SK-N-SH (cell line): Measurements from ENCODE around the gene CD68. TPM values are rescaled to one million over a fixed set of nuclear protein-coding genes. Genes with fewer than 3 reads are reported as not detected.
"Not testable (repeated sequence)": the region's sequence is repeated elsewhere in the genome, so short reads cannot be mapped to it uniquely, and the experiment has no call there.

ENCODE experiments used
- CTCF ChIA-PET: fragments of 300-600, 350-600 bp; formaldehyde crosslinking; extraction: SDS; loops from one replicate; lab custom pipeline; 2021; lab: Yijun Ruan, JAX
- POLR2A ChIA-PET: fragments of 350-600 bp; sonication (Branson Sonifier 250); formaldehyde crosslinking; extraction: SDS; loops from one replicate; lab custom pipeline; 2020; ENCODE audit warnings: antibody characterized with exemption, inconsistent platforms; lab: Yijun Ruan, JAX
- DNase-seq: peaks from one replicate; pipeline ENCODE4 v3.0.0; 2012
- H2AFZ ChIP-seq: fragments of 200-600 bp; sonication (generic); 2 replicates; pipeline ENCODE4 v1.8.1; 2016; ENCODE audit warnings: antibody characterized with exemption, mild to moderate bottlenecking, low read depth
- H3F3A ChIP-seq: fragments of 200-600 bp; sonication (generic); replicated peaks from 2 replicates; pipeline ENCODE3; 2016; ENCODE audit warnings: antibody characterized with exemption, mild to moderate bottlenecking; ENCODE audit not compliant: insufficient read depth
- H3K27ac ChIP-seq, 2 experiments: fragments of 200-500 bp in 1 of 2; fragments of 200-600 bp in 1 of 2; sonication (Bioruptor generic) in 1 of 2; sonication (generic), shearing (Covaris generic) in 1 of 2; 2 replicates each; pipeline versions ENCODE4 v1.5.1 to v1.6.1; 2014 to 2016; ENCODE audit warnings: low read depth in 2 of 2, inconsistent platforms in 1 of 2, low read length in 1 of 2, mild to moderate bottlenecking in 1 of 2, mixed read lengths in 1 of 2
- H3K27me3 ChIP-seq: fragments of 200-600 bp; sonication (generic), shearing (Covaris generic); 2 replicates; pipeline ENCODE4 v1.6.1; 2016; ENCODE audit warnings: mixed run types; ENCODE audit not compliant: insufficient read depth
- H3K36me3 ChIP-seq, 2 experiments: fragments of 200-500 bp in 1 of 2; fragments of 200-600 bp in 1 of 2; sonication (Bioruptor generic) in 1 of 2; sonication (generic) in 1 of 2; replicated peaks in 1 of 2; 2 replicates each; pipeline versions ENCODE3 to v1.5.1; 2014 to 2016; ENCODE audit warnings: low read length in 1 of 2, mild to moderate bottlenecking in 1 of 2; ENCODE audit not compliant: insufficient read depth in 2 of 2, control insufficient read depth in 1 of 2
- H3K4me1 ChIP-seq, 2 experiments: fragments of 200-500 bp in 1 of 2; fragments of 200-600 bp in 1 of 2; sonication (Bioruptor generic) in 1 of 2; sonication (generic), shearing (Covaris generic) in 1 of 2; 2 replicates each; pipeline versions ENCODE4 v1.5.1 to v1.6.1; 2014 to 2016; ENCODE audit warnings: low read depth in 1 of 2, low read length in 1 of 2, mixed run types in 1 of 2; ENCODE audit not compliant: insufficient read depth in 2 of 2, control insufficient read depth in 1 of 2
- H3K4me2 ChIP-seq: fragments of 200-600 bp; sonication (generic), shearing (Covaris generic); 2 replicates; pipeline ENCODE4 v1.6.1; 2017; ENCODE audit warnings: mixed run types
- H3K4me3 ChIP-seq, 2 experiments: fragments of 200-500 bp in 1 of 2; fragments of 200-600 bp in 1 of 2; sonication (Bioruptor generic) in 1 of 2; sonication (generic), shearing (Covaris generic) in 1 of 2; 2 replicates each; pipeline versions ENCODE4 v1.5.1 to v1.8.1; 2014 to 2016; ENCODE audit warnings: low read depth in 2 of 2, inconsistent platforms in 1 of 2, low read length in 1 of 2, mild to moderate bottlenecking in 1 of 2, mixed read lengths in 1 of 2, moderate library complexity in 1 of 2
- H3K79me2 ChIP-seq: fragments of 200-600 bp; sonication (generic); 2 replicates; pipeline ENCODE4 v1.8.1; 2017; ENCODE audit warnings: mild to moderate bottlenecking; ENCODE audit not compliant: insufficient read depth
- H3K9ac ChIP-seq: fragments of 200-600 bp; sonication (generic); 2 replicates; pipeline ENCODE4 v1.6.1; 2017; ENCODE audit warnings: mixed run types
- H3K9me2 ChIP-seq: fragments of 200-600 bp; sonication (generic); 2 replicates; pipeline ENCODE4 v1.6.1; 2017; ENCODE audit warnings: mixed run types
- H3K9me3 ChIP-seq: fragments of 200-600 bp; sonication (generic); 2 replicates; pipeline ENCODE4 v1.6.1; 2017; ENCODE audit warnings: mixed run types, mild to moderate bottlenecking, moderate library complexity
- H4K20me1 ChIP-seq: fragments of 200-600 bp; sonication (generic); 2 replicates; pipeline ENCODE4 v1.6.1; 2017; ENCODE audit warnings: mild to moderate bottlenecking, mixed run types; ENCODE audit not compliant: insufficient read depth
- CHD2 ChIP-seq: fragments of 150-350 bp; IDR thresholded peaks from 2 replicates; pipeline ENCODE4 v1.6.1; 2018; ENCODE audit warnings: low read length; ENCODE audit not compliant: partially characterized antibody
- ELF1 ChIP-seq: IDR thresholded peaks from 2 replicates; pipeline ENCODE4 v1.4.0; 2012
- EP300 ChIP-seq, 2 experiments: IDR thresholded peaks; 2 replicates each; pipeline versions ENCODE4 v1.4.0 to v1.6.1; 2012; ENCODE audit warnings: borderline replicate concordance in 1 of 2, low read depth in 1 of 2, low read length in 1 of 2
- FOSL2 ChIP-seq: IDR thresholded peaks from 2 replicates; pipeline ENCODE4 v1.4.0; 2012; ENCODE audit warnings: low read depth, mild to moderate bottlenecking, moderate library complexity, borderline replicate concordance
- FOXJ3 ChIP-seq: sonication (generic); formaldehyde crosslinking; IDR thresholded peaks from 2 replicates; pipeline ENCODE4 v1.5.1; 2020; ENCODE audit warnings: mild to moderate bottlenecking, missing genetic modification reagents
- FOXM1 ChIP-seq: IDR thresholded peaks from 2 replicates; pipeline ENCODE4 v1.4.0; 2012; ENCODE audit warnings: low read depth, mild to moderate bottlenecking
- GATA2 ChIP-seq: sonication (generic); formaldehyde crosslinking; IDR thresholded peaks from 2 replicates; pipeline ENCODE4 v1.5.0; 2020; ENCODE audit warnings: mild to moderate bottlenecking, missing genetic modification reagents
- JUND ChIP-seq: IDR thresholded peaks from 2 replicates; pipeline ENCODE4 v1.4.0; 2012
- MAX ChIP-seq: IDR thresholded peaks from 2 replicates; pipeline ENCODE4 v1.4.0; 2012; ENCODE audit warnings: low read depth
- MEF2A ChIP-seq: IDR thresholded peaks from 2 replicates; pipeline ENCODE4 v1.4.0; 2012; ENCODE audit warnings: low read depth, borderline replicate concordance
- NFIC ChIP-seq: IDR thresholded peaks from 2 replicates; pipeline ENCODE4 v1.4.0; 2012; ENCODE audit warnings: borderline replicate concordance
- RAD21 ChIP-seq: IDR thresholded peaks from 2 replicates; pipeline ENCODE4 v1.6.1; 2012; ENCODE audit warnings: mild to moderate bottlenecking, low read length
- RCOR1 ChIP-seq: fragments of 150-350 bp; IDR thresholded peaks from 2 replicates; pipeline ENCODE4 v1.6.1; 2017; ENCODE audit warnings: antibody characterized with exemption, low read length
- RFX5 ChIP-seq: IDR thresholded peaks from 2 replicates; pipeline ENCODE4 v1.6.1; 2012; ENCODE audit warnings: mild to moderate bottlenecking, improper control_type of control experiment, low read length
- RXRA ChIP-seq: IDR thresholded peaks from 2 replicates; pipeline ENCODE4 v1.4.0; 2012; ENCODE audit warnings: low read depth, mild to moderate bottlenecking, borderline replicate concordance
- SIN3A ChIP-seq: IDR thresholded peaks from 2 replicates; pipeline ENCODE4 v1.6.1; 2012; ENCODE audit warnings: low read depth, mild to moderate bottlenecking, low read length, moderate library complexity, borderline replicate concordance
- SMC3 ChIP-seq: IDR thresholded peaks from 2 replicates; pipeline ENCODE4 v1.6.1; 2012; ENCODE audit warnings: low read depth, low read length, improper control_type of control experiment
- TAF1 ChIP-seq: IDR thresholded peaks from 2 replicates; pipeline ENCODE4 v1.6.1; 2012; ENCODE audit warnings: low read depth, mild to moderate bottlenecking, low read length, moderate library complexity, borderline replicate concordance
- WGBS: methylation state at CpG from one replicate; pipeline ENCODE4 v1.1.6; 2017; ENCODE audit warnings: low lambda C conversion rate; 5-methylcytosine and 5-hydroxymethylcytosine counted together
- polyA plus RNA-seq, 3 experiments: library from polyadenylated mRNA; depleted of rRNA; stranded (reverse); fragments of >200 nt; gene quantifications; 2 replicates each; pipeline ENCODE4 v1.2.3, GENCODE V29; 2012
- TF ChIP-seq, protein P1 (sequence below): IDR thresholded peaks from 2 replicates; pipeline ENCODE4 v1.6.1; 2012; ENCODE audit warnings: mild to moderate bottlenecking, low read depth, low read length, moderate library complexity
- TF ChIP-seq, protein P2 (sequence below): IDR thresholded peaks from 2 replicates; pipeline ENCODE4 v1.4.0; 2012; ENCODE audit warnings: low read depth, borderline replicate concordance

CD68 gene
- polyA plus RNA-seq, 1 of the 3 experiments (the other 2 are of a cell fraction) = 62.4 TPM

DNA sequence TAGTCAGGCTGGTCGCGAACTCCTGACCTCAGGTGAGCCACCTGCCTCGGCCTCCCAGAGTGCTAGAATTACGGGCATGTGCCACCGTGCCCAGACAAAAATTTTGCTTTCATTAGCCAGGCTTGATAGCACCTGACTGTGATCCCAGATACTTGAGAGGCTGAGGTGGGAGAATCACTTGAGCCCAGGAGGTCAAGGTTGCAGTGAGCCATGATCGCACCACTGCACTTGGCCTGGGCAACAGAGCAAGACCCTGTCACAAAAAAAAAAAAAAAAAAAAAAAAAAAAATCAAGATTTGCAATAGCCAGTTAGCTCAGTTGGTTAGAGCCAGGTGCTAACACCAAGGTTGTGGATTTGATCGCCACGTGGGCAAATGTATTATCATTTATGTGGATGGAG, 41.4 kb downstream of the CD68 start:
- POLR2A ChIA-PET = no interaction called here

GRCh38 chr17:7623661-7624060, 44.2 kb downstream of the CD68 start:
- POLR2A ChIA-PET = no interaction called here
- TF ChIP-seq NFIC (no peak), GATA2 (CRISPR knock-in tag) (no peak), FOXM1 (no peak), RAD21 (no peak), SIN3A (no peak), MEF2A (no peak), MAX (no peak), TAF1 (no peak), FOSL2 (no peak), RXRA (no peak), CHD2 (no peak)
- TF ChIP-seq, protein P1, sequence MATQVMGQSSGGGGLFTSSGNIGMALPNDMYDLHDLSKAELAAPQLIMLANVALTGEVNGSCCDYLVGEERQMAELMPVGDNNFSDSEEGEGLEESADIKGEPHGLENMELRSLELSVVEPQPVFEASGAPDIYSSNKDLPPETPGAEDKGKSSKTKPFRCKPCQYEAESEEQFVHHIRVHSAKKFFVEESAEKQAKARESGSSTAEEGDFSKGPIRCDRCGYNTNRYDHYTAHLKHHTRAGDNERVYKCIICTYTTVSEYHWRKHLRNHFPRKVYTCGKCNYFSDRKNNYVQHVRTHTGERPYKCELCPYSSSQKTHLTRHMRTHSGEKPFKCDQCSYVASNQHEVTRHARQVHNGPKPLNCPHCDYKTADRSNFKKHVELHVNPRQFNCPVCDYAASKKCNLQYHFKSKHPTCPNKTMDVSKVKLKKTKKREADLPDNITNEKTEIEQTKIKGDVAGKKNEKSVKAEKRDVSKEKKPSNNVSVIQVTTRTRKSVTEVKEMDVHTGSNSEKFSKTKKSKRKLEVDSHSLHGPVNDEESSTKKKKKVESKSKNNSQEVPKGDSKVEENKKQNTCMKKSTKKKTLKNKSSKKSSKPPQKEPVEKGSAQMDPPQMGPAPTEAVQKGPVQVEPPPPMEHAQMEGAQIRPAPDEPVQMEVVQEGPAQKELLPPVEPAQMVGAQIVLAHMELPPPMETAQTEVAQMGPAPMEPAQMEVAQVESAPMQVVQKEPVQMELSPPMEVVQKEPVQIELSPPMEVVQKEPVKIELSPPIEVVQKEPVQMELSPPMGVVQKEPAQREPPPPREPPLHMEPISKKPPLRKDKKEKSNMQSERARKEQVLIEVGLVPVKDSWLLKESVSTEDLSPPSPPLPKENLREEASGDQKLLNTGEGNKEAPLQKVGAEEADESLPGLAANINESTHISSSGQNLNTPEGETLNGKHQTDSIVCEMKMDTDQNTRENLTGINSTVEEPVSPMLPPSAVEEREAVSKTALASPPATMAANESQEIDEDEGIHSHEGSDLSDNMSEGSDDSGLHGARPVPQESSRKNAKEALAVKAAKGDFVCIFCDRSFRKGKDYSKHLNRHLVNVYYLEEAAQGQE = no peak

More for the DNA sequence above, 41.4 kb downstream of the CD68 start:
- H3K79me2 ChIP-seq = 0 out of 2 replicates have a peak, but pooled peaks cover 2% of the 10 kb centered on the region
- WGBS = 93% methylated on average over 8 of the region's 8 CpGs
- H3K9me2 ChIP-seq = no peaks in the 10 kb centered on the region
- H3K9ac ChIP-seq = no peak overlapping the region
- CTCF ChIA-PET = interaction anchor here (3.6 kb wide), 1 partner anchor 67 kb away, joined by 16 read pairs; the partner anchor contains the start of genes TP53 and WRAP53
- H3K4me3 ChIP-seq = no peak overlapping the region
- H3K9me3 ChIP-seq = no peaks in the 10 kb centered on the region
- H4K20me1 ChIP-seq = no peaks in the 10 kb centered on the region
- H2AFZ ChIP-seq = no peak overlapping the region
- H3K36me3 ChIP-seq = no peaks in the 10 kb centered on the region
- TF ChIP-seq JUND (no peak), TAF1 (no peak), RFX5 (no peak), RCOR1 (no peak), ELF1 (no peak), FOXJ3 (CRISPR knock-in tag) (no peak), SMC3 (no peak), EP300 (IDR thresholded peaks at IDR 0.05; ENCODE audit: borderline replicate concordance in 1 of 2, low read depth in 1 of 2, low read length in 1 of 2) (no peak)
- TF ChIP-seq, protein P2, sequence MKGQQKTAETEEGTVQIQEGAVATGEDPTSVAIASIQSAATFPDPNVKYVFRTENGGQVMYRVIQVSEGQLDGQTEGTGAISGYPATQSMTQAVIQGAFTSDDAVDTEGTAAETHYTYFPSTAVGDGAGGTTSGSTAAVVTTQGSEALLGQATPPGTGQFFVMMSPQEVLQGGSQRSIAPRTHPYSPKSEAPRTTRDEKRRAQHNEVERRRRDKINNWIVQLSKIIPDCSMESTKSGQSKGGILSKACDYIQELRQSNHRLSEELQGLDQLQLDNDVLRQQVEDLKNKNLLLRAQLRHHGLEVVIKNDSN = no peak
- H3K27me3 ChIP-seq = no peaks in the 10 kb centered on the region
- no peaks in the 10 kb centered on the region for H3K4me1 ChIP-seq
- H3F3A ChIP-seq = no peaks in the 10 kb centered on the region
- no peak overlapping the region for H3K27ac ChIP-seq
- DNase-seq = no peak
- no peak overlapping the region for H3K4me2 ChIP-seq

GRCh38 chr17:7625749-7626148, 46.3 kb downstream of the CD68 start:
- not testable (repeated sequence) for H3K36me3 ChIP-seq, DNase-seq, H3K79me2 ChIP-seq, H3K9ac ChIP-seq, H3K4me2 ChIP-seq, H3K4me1 ChIP-seq, H3F3A ChIP-seq, H4K20me1 ChIP-seq, H3K9me2 ChIP-seq, H2AFZ ChIP-seq, H3K9me3 ChIP-seq, H3K27me3 ChIP-seq, H3K4me3 ChIP-seq, H3K27ac ChIP-seq
- POLR2A ChIA-PET = interaction anchor here (1.7 kb wide), 1 partner anchor 42 kb away, joined by 3 read pairs; the partner anchor contains the start of gene MPDU1
- 97% methylated on average over 16 of the region's 16 CpGs for WGBS
- CTCF ChIA-PET = interaction anchor here (1.1 to 11.8 kb wide), 4 partner anchors 8 to 231 kb away, joined by 3 to 166 read pairs (median 6); partner anchors contain the start of genes FXR2, NAA38, TP53 and WRAP53

More at GRCh38 chr17:7623661-7624060, 44.2 kb downstream of the CD68 start:
- no peak overlapping the region for H3K4me3 ChIP-seq
- H3F3A ChIP-seq = no peaks in the 10 kb centered on the region
- H3K27ac ChIP-seq = no peak overlapping the region
- no peaks in the 10 kb centered on the region for H3K36me3 ChIP-seq
- CTCF ChIA-PET = no interaction called here
- H3K9me2 ChIP-seq = no peaks in the 10 kb centered on the region
- H3K9ac ChIP-seq = no peak overlapping the region
- WGBS = 75% methylated on average over 5 of the region's 5 CpGs
- no peak for DNase-seq
- peaks cover 10% of the 10 kb centered on the region; the same call in 1 of the 2 replicates for H3K79me2 ChIP-seq
- H4K20me1 ChIP-seq = no peaks in the 10 kb centered on the region
- H3K4me2 ChIP-seq = no peak overlapping the region
- H3K27me3 ChIP-seq = no peaks in the 10 kb centered on the region
- peaks cover 0 to 9% of the 10 kb centered on the region in 2 experiments; a peak in 1 of 4 replicates for H3K4me1 ChIP-seq
- no peaks in the 10 kb centered on the region for H3K9me3 ChIP-seq
- no peak overlapping the region for H2AFZ ChIP-seq
